HG03045 (cell line): ENCODE measurements around the gene QKI.
"Not testable (repeated sequence)": the region's sequence is repeated elsewhere in the genome, so short reads cannot be mapped to it uniquely, and the experiment has no call there.

Experiments
- ATAC-seq: cut with Tn5 transposase; IDR thresholded peaks from one replicate; pipeline ENCODE4 v1.9.1; 2021; ENCODE audit warnings: mild to moderate bottlenecking, moderate library complexity; ENCODE audit not compliant: unreplicated experiment

Gene QKI

DNA sequence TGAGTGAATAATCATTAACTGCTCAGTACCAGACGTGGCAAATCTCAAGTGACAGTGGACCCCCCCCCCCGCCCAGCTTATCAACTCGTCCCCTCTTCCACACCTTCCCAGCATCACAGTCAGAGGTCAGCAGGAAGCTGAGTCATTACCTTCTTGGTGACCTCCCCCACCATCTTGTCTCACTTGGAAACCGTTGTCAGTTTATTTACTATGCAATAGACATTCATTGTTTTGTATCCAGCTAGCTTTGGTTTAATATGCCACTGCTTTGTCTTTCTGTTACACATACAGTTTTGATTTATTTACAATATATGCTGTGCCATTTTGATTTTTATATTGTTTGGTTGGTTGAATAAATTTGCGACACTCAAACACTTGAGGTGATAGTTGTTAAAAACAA, 158.1 kb downstream of the QKI start:
- ATAC-seq, result no peak

DNA sequence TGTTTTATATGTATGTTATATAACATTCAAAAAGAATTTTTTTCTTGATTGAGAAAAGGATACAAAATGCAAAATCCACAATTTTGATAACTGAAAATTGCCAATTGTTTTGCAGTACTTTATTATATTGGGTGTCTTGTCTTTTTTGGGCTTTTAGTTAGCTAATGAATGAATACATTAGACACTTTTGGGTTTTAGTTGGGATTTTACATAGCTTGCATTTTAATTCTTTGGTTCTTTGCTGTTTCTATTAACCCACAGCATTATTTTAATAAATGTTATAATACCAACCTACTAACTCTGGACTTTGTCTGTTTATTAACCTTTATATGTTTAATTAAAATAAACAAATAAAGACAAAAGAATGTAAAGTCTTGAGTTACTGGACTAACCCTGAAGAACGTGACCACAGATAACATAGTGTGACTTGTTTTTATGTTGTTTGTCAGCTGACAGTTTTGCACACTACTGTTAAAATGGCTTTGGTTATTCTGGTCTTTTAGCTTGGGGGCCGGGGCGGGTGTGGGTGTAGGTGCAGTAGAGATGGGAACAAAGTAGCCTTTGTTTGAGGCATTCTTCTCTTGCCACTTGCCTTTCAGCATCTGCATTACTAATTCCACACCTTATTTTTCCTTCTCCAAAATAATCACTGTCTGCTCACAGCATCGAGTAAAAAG, 159.1 kb downstream of the QKI start:
- no peak for ATAC-seq

DNA sequence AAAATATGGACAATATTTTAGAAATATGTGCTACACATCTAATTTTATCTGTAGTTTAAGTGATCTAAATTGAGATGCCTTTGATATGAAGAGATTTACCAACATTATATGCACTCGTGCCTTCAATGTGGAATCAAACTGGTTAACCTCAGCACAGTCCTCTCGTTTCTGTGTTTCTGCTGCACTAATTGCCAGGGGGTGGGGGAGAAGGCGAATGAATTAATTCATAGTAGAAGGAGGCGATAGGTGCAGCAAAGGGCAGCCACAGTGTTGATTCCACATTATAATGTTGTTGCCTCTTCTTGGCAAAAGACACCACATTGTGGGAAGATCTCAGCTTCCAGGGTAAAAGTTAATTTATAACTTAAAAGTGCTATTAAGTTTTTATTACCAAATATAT, 161.6 kb downstream of the QKI start:
- no peak for ATAC-seq

DNA sequence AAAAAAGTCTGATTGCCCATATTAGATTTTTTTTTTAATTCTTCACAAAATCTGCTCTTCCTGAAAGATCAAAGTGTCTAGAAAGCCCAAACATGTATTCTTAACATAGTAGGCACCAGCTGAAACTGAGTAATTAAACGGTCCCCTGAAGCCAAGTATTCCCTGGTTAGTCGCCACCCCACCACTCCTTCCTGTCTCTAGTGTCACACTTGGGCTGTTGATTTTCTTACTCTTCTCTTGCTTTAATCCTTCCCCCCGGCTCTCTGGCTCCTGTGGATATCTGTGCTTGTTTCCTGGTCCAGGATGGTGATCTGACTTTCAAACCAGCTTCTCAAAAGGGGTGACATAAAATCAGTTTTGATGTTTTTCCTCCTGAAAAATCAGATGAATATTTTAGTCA, 162.9 kb downstream of the QKI start:
- no peak for ATAC-seq

DNA sequence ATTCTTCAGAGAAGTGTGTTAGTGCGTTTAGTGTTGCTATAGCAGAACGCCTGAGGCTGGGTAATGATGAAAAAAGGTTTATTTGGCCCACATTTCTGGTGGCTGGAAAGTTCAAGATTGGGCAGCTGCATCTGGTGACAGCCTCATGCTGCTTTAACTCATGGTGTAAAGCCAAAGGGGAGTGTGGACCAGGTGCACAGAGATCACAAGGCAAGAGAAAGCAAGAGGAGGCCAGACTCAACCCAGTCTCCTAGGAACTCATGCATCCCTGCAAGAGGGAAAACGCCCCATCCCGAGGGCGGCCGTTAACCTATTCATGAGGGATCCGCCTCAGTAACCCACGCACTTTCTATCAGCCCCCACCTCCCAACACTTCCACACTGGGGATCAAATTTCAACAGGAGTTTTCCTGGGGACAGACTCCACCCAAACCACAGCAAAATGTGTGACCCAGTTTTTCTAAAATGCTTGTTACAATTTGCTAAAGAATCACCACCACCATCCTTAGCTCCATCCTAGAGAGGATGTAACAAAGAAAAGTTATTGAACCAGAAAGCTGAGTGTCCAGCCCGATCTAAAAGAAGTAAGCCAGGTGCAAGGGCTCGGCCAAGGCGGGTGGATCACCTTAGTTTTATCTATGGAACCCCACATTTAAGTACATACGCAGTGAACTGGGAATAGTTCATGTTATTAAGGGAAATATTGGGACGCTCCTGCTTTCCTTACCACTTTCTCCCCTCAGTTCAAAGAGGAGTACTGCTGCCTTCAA, 164.8 kb downstream of the QKI start:
- ATAC-seq, result no peak

DNA sequence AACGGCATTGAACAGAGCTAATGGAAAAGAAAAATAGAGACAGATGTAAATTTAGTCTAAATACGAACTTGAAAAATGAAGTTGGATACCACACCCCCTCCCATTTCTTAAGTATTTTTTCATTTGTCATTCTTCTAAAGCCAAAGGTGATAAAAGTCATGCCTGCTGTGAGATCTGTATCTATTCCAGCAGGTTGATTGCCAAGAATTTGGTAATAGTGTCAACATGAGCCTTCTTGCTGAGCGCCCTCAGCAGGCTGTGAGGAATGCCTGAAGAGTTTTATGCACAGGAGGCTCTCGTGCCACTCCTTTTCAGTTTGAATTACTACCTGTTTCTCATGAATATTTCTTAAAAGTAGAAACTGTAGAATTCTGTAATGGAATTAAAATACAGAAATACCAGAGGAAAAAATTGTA, 165.4 kb downstream of the QKI start:
- ATAC-seq, result no peak

DNA sequence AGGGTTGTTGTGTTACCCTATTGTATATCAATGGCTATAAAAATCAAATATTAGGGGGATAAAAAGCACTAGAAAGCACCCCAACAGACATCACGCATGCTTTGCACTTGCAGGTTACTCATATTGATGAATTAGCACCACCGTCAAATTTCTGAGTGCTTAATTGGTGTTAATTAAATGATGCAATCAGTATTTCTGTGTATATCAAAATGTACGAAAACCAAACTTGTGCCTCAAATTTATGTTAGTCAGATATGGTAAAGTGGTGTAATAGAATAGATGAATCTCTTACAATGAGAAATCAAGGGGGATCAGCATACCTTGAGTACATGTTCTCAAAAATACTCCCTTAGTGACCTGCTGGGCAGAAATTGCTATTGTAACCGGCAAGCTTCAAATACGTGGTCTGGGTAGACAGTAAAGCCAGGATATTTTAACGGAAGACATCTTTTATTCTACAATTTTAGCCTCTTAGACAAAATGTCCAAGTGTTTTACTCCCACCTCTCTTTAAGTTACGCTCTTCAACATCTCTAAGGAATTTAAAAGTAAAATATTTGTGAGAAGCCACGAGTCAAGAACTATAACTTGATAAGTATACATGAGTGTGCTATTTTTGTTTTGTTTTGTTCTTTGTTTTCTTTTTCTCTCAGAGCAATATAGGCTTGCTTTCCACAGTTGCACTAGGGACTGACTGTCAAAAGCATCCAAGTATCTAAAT, 166.0 kb downstream of the QKI start:
- ATAC-seq, result no peak

DNA sequence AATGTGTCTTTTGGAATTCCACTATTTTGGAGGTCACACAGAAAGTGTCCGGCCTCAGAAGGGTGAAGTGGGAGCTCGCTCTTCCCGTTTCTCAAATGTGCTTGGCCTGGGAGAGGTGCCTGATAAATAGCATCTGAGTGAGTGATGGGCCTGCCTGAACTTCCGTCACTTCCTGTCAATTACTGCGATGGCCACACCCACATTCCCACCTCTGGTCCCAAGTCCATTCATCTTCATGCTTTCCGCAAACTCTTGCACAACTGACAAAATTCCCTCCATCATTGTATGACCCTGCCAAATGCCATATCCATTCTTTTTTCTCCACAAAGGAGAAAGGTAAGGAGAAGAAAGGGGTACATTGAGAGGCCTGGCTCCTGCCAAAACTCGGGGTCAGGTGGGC, 169.0 kb downstream of the QKI start:
- no peak for ATAC-seq

DNA sequence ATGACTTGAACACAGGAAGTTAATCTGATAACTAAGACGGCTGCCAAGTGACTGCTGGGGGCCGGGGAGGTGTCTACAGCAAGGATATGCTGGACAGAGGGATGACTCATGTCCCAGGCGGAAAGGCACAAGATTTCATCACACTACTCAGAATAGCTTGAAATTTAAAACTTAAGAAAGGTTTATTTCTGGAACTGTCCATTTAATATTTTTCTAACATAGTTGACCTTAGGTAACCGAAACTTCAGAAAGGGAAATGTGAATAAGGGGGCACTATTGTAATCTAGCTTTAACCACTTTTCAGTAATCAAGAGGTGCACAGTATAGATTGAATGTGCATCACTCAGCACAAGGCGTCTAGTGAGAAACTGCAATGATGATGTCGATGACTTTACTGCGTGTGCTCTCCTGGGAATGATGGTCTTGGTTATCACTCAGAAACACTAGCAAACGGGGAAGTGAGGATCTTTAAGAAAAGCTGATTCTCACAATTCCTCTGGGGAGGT, 171.5 kb downstream of the QKI start:
- no peak for ATAC-seq

DNA sequence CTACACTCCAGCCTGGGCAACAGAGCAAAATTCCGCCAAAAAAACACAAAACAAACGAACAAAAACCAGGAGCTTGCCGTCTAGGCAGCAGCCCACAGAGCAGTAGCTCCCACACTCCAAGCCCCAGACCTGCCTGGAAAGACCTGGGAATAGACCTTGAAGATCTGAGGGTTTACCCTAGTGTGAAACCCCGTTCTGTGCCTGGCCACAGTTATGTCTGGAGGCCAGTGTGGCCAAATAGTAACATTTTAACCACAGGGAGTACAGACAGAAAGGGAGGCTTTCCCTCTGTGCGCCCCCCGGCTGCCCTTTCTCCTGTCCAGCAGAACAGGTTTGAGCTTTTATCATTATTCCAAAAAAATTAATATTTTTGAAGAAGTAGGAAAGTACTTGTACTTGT, 172.4 kb downstream of the QKI start:
- ATAC-seq, result no peak

DNA sequence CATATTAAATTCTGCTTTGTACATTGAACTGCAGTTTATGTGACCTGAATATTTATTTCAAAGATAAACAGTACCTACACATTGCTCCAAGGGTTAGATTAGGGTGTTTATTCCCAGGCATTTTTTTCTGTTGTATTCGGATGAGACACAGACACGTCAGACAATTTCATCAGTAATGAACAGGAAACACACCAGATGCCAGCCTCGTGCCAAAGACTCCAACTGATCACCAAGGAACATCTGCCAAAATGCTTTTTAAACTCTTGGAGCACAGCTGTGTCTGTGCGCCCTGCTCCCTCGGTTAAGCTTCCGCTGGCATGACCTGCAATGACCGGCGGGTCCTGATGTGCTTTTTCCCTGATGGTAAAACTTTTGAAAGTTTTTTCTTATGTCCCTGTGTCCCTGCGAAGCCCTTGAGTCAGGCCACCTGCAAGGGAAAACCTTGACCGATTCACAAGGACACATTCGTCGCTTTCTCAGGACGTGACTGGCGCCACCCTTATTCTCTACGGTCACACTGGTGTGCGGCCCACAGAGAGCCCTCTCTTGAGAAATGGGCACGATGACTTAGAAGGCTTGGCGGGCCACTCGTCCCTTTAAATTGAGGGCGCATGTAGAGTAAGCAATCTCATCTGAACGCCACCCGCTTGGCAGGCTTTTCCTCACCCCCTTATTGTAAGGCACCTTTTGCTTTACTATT, 173.9 kb downstream of the QKI start:
- no peak for ATAC-seq

DNA sequence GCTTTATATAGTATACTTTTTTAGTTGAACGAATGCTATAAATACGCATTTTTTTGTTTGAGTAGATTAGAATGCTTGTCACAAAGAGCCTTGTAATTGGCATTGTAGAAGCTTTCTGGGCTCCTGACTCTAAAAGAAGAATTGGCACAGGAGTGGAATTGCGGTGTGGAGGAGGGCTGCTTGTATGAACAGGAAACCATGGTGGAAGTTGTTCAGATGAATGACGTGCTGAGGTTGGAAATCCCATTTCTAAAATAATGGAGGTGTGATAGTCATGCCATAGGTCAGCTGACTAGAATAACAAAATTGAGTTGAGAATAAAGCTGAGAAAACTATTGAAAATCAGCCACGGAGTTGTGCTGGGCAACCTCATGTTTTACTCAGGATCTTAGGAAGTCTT, 174.9 kb downstream of the QKI start:
- no peak for ATAC-seq

DNA sequence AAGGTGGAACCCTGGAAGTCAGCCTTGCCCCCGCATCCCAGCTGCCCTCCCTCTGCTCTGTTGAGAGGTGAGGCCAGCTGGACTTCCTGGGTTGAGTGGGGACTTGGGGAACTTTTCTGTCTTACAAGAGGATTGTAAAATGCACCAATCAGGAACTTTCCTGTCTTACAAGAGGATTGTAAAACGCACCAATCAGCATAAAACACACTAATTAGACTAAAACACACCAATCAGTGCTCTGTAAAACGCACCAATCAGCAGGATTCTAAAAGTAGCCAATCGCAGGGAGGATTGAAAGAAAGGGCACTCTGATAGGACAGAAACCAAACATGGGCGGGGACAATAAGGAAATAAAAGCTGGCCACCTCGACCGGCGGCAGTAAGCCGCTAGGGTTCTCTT, 175.6 kb downstream of the QKI start:
- ATAC-seq, result not testable (repeated sequence)

DNA sequence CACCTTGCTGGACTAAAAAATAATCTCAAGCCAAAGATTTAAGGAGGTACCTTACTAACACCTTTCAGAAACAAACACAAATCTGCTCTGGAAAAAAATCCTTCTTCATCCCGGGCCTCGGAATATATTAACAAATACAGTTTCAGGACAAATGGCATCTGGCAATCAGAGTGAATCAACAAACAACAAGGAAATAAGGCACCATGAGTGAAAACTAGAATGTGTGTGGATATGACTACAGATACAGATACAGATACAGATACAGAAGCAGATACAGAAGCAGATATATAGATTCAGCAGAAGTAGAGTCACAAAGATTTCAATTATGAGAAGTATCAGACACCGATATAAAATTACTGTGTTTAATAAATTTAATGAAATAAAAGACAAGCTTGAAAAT, 178.4 kb downstream of the QKI start:
- no peak for ATAC-seq

DNA sequence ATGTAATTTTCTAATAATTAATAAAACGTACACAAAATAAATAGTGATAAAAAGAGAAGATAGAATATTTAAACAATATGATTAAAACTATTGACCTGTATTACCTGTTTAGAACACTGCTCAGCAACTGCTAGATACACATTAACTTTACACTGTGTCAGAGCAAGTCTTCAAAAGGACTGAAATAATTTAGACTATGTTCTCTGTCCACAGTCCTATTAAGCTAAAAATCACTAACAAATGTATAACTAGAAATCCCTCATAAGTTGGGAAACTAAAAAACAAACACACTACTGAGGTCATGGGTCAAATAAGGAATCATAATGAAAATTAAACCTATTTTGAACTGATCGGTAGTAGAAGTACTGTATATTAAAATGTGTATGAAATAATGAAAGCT, 181.7 kb downstream of the QKI start:
- no peak for ATAC-seq

DNA sequence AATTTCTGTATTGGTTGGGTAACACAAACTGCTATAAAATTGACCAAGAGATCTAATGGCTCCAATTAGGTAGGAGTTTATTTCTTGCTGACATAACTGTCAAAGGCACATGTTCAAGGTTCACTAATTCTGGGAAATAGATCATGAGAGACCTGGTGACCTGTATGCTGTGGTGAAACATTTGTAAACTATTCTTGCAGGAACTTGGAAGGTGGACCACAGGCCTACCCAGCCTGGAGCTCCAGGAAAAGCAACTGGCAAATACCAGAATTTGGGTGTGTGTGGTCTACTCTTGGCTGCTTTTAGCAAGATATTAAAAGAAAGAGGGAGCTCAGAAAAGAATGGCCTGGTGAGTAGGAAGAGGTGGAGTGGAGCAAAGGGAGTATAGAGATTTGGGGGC, 184.6 kb downstream of the QKI start:
- ATAC-seq, result no peak

DNA sequence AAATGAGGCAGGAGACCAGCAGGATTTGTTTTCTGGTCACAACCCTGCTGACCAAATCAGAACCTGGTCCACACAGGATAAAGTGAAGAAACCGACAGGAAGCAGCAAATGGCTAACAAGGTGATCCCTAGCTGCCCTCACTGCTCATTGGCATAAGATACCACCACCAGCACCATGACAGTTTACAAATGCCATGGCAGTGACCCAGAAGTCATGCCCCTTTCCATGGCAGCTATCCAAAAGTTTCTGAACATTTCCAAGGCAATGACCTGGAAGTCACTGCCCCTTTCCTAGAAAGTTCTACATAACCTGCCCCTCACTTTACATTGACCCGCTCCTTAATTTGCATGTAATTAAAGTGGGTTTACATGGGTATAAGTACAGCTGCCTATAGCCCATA, 185.2 kb downstream of the QKI start:
- ATAC-seq, result no peak

DNA sequence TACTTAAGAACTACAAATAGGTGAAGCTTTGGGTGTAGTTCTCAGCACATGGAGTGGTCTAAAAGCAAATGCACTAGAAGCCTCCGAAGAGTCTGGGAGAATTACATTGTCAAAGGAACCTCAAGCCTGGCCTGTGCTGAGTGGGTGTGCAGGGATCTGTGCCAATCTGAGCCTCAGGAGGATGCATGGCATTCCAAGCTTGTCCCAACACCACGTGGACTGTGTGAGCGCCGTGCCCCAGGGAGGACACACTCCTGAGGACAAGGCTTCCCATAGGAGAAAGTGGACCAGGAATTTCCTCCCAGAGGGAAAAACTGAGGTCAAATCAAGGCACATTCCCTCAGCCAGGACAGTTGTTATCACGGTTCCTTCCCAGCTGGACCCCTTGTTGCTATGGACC, 185.8 kb downstream of the QKI start:
- no peak for ATAC-seq

DNA sequence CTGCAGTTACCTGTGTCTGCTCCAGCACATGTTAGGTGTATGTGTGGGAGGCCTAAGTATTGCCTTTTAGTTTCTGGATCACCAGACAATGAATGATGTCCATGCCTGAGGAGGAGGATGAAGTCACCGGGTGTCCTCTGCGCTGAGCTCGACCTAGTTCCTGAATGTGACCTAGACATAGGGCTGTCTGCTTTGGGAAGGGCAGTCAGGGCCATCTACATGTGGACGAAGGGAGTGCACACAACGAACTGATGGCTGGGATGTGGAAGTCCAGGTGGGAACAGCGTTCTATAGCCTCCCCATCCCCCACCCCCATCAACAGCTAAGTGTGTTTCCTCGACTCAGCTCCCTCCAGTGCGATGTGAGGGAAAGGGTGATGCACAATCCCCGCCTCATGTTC, 186.3 kb downstream of the QKI start:
- no peak for ATAC-seq

DNA sequence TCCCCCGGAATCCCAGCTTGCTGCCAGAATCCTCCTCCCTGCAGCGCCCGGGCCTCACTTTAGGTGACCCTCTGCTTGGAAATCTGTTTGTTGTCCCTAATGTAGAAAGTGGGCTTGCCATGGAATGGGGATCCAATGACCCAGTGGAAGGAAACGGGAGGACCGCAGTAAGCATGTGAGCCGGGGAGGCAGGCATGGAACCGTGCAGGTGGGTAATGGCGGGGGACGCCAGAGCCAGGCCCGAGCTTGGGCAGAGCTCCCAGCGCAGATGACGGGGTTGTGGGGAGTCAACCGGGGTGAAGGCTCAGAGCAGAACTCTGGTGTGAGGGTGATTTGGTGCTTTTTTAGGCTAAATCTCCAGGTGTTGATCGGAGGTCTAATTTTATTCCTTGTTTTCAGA, 188.3 kb downstream of the QKI start:
- no peak for ATAC-seq

DNA sequence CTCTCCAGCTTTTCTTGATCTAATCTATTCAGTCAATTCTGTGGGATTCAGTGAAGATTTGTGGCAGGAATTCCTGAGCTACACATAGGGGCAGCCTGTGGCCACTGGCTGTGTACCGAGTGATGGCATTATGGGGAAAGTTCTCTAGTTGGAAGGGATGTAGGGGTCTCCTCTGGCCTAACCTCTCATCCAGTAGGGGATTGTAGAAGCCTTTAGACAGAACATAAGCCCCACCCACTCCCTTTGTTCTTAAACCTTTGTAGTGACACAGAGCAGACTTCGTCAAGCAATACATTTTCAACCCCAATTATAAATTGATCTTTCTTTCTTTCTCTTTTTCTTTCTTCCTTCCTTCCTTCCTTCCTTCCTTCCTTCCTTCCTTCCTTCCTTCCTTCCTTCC, 188.9 kb downstream of the QKI start:
- no peak for ATAC-seq
